Common myeloid progenitor, CD34-positive (primary cell): Measurements from ENCODE around the gene FBXL16.

Source experiments
- CTCF ChIA-PET: fragments of 350-600 bp; sonication (Branson Sonifier 250); formaldehyde crosslinking; loops from one replicate; lab custom pipeline; 2021; ENCODE audit warnings: antibody characterized with exemption; lab: Charles Lee
- POLR2A ChIA-PET: fragments of 350-600 bp; sonication (Branson Sonifier 250); formaldehyde crosslinking; loops from one replicate; lab custom pipeline; 2021; ENCODE audit warnings: antibody characterized with exemption; lab: Charles Lee
- DNase-seq, 3 donors: peaks; one replicate each; pipeline versions ENCODE4 v3.0.0 to v3.0.0-alpha.2; 2013
- H3K27ac ChIP-seq, 2 experiments: 1 replicate in 1 of 2; 2 replicates in 1 of 2; pipeline ENCODE4 v1.7.0; 2013; ENCODE audit warnings: inconsistent platforms in 2 of 2, low read length in 2 of 2, mild to moderate bottlenecking in 2 of 2, low read depth in 1 of 2, moderate library complexity in 1 of 2; ENCODE audit not compliant: severe bottlenecking in 2 of 2, insufficient read depth in 1 of 2, poor library complexity in 1 of 2
- H3K27me3 ChIP-seq, 5 experiments: replicated peaks in 2 of 5; 1 replicate in 3 of 5; 2 replicates in 2 of 5; pipeline versions ENCODE4 v1.6.1 to v1.7.0; 2013; ENCODE audit warnings: low read length in 4 of 5, mild to moderate bottlenecking in 2 of 5, moderate library complexity in 2 of 5, inconsistent platforms in 1 of 5; ENCODE audit not compliant: insufficient read depth in 5 of 5, control insufficient read depth in 4 of 5
- H3K36me3 ChIP-seq, 4 experiments: 1 replicate in 2 of 4; 2 replicates in 2 of 4; pipeline versions ENCODE4 v1.6.1 to v1.7.0; 2013; ENCODE audit warnings: low read length in 3 of 4, control low read depth in 1 of 4, mild to moderate bottlenecking in 1 of 4; ENCODE audit not compliant: control insufficient read depth in 4 of 4, insufficient read depth in 4 of 4
- H3K4me1 ChIP-seq, 4 experiments: 1 replicate in 3 of 4; 2 replicates in 1 of 4; pipeline versions ENCODE4 v1.6.1 to v1.7.1; 2013; ENCODE audit warnings: low read length in 3 of 4, mild to moderate bottlenecking in 3 of 4, control low read depth in 1 of 4, inconsistent platforms in 1 of 4, moderate library complexity in 1 of 4; ENCODE audit not compliant: control insufficient read depth in 4 of 4, insufficient read depth in 4 of 4; ENCODE audit errors: control extremely low read depth in 1 of 4
- H3K4me3 ChIP-seq, 7 experiments: 1 replicate in 4 of 7; 2 replicates in 3 of 7; pipeline versions ENCODE4 v1.5.1 to v1.7.0; 2013; ENCODE audit warnings: mild to moderate bottlenecking in 7 of 7, low read length in 6 of 7, moderate library complexity in 6 of 7, inconsistent platforms in 2 of 7, low read depth in 2 of 7, control low read depth in 1 of 7; ENCODE audit not compliant: insufficient read depth in 4 of 7, control insufficient read depth in 1 of 7; ENCODE audit errors: extremely low read depth in 1 of 7
- H3K9me3 ChIP-seq, 5 experiments: 1 replicate in 4 of 5; 2 replicates in 1 of 5; pipeline versions ENCODE4 v1.6.1 to v1.7.1; 2013; ENCODE audit warnings: low read length in 4 of 5, mild to moderate bottlenecking in 2 of 5, inconsistent platforms in 1 of 5, low read depth in 1 of 5, moderate library complexity in 1 of 5; ENCODE audit not compliant: control insufficient read depth in 4 of 5, insufficient read depth in 2 of 5; ENCODE audit errors: control extremely low read depth in 1 of 5
- WGBS: methylation state at CpG from one replicate; pipeline ENCODE4 v1.1.5; 2013; ENCODE audit not compliant: insufficient coverage; 5-methylcytosine and 5-hydroxymethylcytosine counted together

The FBXL16 gene

GRCh38 chr16:676565-676902, 29.1 kb downstream of the FBXL16 start:
- H3K4me3 ChIP-seq: no peak overlapping the region
- no peak overlapping the region for H3K27ac ChIP-seq
- POLR2A ChIA-PET: no interaction called here

GRCh38 chr16:675884-676564, 29.6 kb downstream of the FBXL16 start:
- Histone ChIP-seq H3K27me3 (peaks cover 0 to 32% (median 2%) of the 10 kb centered on the region in 5 experiments), H3K27ac (no peak overlapping the region), H3K4me3 (peak overlapping the region in 3 of 7 experiments; percentile 36 to 64 (median 40)), H3K9me3 (no peaks in the 10 kb centered on the region), H3K36me3 (peaks cover under 1 to 33% (median 27%) of the 10 kb centered on the region in 4 experiments), H3K4me1 (peaks cover 0 to 24% (median 19%) of the 10 kb centered on the region in 4 experiments)
- ChIA-PET CTCF (interaction anchor here (0.7 to 1.4 kb wide), 3 partner anchors 9 to 15 kb away, joined by 4 to 6 read pairs (median 5); partner anchors contain the start of gene RHOT2), POLR2A (no interaction called here)
- no peak for DNase-seq
- WGBS: 87% methylated on average over 15 of the region's 25 CpGs

More at GRCh38 chr16:676565-676902, 29.1 kb downstream of the FBXL16 start:
- H3K36me3 ChIP-seq: peaks cover 0 to 30% (median 22%) of the 10 kb centered on the region in 4 experiments
- DNase-seq: no peak
- peaks cover 0 to 29% (median 24%) of the 10 kb centered on the region in 4 experiments for H3K4me1 ChIP-seq
- WGBS: 96% methylated on average over 21 of the region's 21 CpGs
- peaks cover 0 to 32% (median 2%) of the 10 kb centered on the region in 5 experiments for H3K27me3 ChIP-seq
- no peaks in the 10 kb centered on the region for H3K9me3 ChIP-seq
- CTCF ChIA-PET: interaction anchor here (0.7 to 1.4 kb wide), 3 partner anchors 9 to 16 kb away, joined by 4 to 6 read pairs (median 4); partner anchors contain the start of gene RHOT2

DNA sequence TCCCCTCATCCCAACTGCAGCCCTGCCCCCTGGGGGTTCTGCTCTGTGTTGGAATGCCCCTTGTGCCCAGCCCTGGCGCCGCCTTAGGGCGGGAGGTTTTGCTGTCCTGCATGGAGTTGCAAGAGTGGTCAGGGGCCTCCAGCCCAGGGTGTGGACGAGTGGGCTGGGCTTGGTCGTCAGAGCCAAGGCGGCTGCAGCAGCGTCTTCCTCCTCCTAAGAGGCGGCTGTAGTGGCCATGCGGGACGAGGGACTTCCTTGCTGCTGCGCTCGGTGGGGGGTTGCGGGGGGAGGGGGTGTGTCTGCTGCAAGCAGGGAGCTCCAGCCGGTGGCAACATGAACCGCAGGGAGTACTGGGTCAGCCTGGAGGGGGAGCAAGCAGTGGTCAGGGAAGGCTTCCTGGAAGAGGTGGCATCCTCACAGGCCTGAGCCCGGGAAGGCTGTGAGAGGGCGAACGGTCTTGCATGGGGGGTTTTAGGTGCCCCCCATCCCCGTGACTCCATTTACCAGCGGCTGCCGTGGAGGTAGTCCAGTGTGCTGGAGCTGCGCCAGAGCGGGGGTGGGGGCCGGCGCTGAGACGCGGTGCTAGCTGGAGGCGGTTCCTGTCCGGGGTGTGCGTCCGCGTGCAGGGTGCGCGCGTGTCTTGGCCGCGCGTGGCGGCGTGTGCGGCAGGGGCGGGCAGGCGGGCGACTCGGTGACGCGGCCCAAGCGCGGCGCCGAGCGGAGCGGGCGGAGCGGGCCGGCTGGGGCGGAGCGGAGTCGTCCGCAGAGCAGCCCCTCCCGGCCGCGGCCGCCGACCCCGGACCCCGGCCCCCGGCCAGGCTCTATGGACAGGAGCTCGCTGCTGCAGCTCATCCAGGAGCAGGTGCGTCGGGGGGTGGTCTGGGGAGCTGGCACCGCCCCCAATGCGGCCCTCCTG, 30.4 kb downstream of the FBXL16 start, which contains the start of gene RHBDL1:
TSS of gene RHBDL1 (plus strand) at position 704 of the 916 bp plus-strand sequence. CDS start at position 824, 120 bp downstream.
- Histone ChIP-seq H3K27me3 (peaks cover 0 to 32% (median 2%) of the 10 kb centered on the region in 5 experiments), H3K27ac (no peak within 1 kb of the TSS), H3K4me1 (peaks cover 0 to 20% (median 15%) of the 10 kb centered on the region in 4 experiments), H3K9me3 (no peaks in the 10 kb centered on the region), H3K36me3 (peaks cover 2 to 40% (median 34%) of the 10 kb centered on the region in 4 experiments), H3K4me3 (peak within 1 kb of the TSS in 4 of 7 experiments; percentile 36 to 64 (median 42))
- peak in 2 of 3 donors; percentile 42 to 43 for DNase-seq
- CTCF ChIA-PET: interaction anchor here (1.0 to 1.4 kb wide), 2 partner anchors 8 to 14 kb away, joined by 5 to 6 read pairs; partner anchors contain the start of gene RHOT2
- POLR2A ChIA-PET: no interaction called here
- 8% methylated on average over 62 of the region's 73 CpGs for WGBS

- no peak overlapping the region for H3K27ac ChIP-seq
- no peak overlapping the region for H3K4me3 ChIP-seq
- peaks cover 2 to 49% (median 40%) of the 10 kb centered on the region in 4 experiments for H3K36me3 ChIP-seq
- peaks cover 0 to 32% (median 2%) of the 10 kb centered on the region in 5 experiments for H3K27me3 ChIP-seq
- DNase-seq: no peak
- POLR2A ChIA-PET: no interaction called here
- WGBS: 95% methylated on average over 19 of the region's 22 CpGs
- no peaks in the 10 kb centered on the region for H3K9me3 ChIP-seq
- CTCF ChIA-PET: interaction anchor here (0.8 kb wide), 1 partner anchor 78 kb away, joined by 3 read pairs; no protein-coding TSS in a partner anchor
- peaks cover 0 to 17% (median 14%) of the 10 kb centered on the region in 4 experiments for H3K4me1 ChIP-seq
Measured at GRCh38 chr16:674214-674881, 31.3 kb downstream of the FBXL16 start.

- ChIA-PET POLR2A (no interaction called here), CTCF (interaction anchor here (0.8 to 1.0 kb wide), 2 partner anchors 10 to 79 kb away, joined by 3 to 4 read pairs; partner anchors contain the start of gene JMJD8)
- Histone ChIP-seq H3K4me1 (peaks cover 0 to 19% (median 17%) of the 10 kb centered on the region in 4 experiments), H3K27ac (no peak overlapping the region), H3K9me3 (no peaks in the 10 kb centered on the region), H3K36me3 (peaks cover 2 to 50% (median 40%) of the 10 kb centered on the region in 4 experiments), H3K4me3 (no peak overlapping the region), H3K27me3 (peaks cover 0 to 32% (median 2%) of the 10 kb centered on the region in 5 experiments)
- DNase-seq: no peak
- 93% methylated on average over 18 of the region's 18 CpGs for WGBS
Measured at GRCh38 chr16:673399-673991, 32.1 kb downstream of the FBXL16 start.

- Histone ChIP-seq H3K4me1 (peaks cover 0 to 22% (median 19%) of the 10 kb centered on the region in 4 experiments), H3K36me3 (peaks cover 2 to 50% (median 40%) of the 10 kb centered on the region in 4 experiments)
- CTCF ChIA-PET: interaction anchor here (1.0 kb wide), 1 partner anchor 11 kb away, joined by 4 read pairs; the partner anchor contains the start of gene JMJD8
Measured at GRCh38 chr16:672851-673250, 32.8 kb downstream of the FBXL16 start.

More at GRCh38 chr16:672851-673250, 32.8 kb downstream of the FBXL16 start:
- Histone ChIP-seq H3K9me3 (no peaks in the 10 kb centered on the region), H3K4me3 (no peak overlapping the region), H3K27ac (no peak overlapping the region), H3K27me3 (peaks cover 0 to 32% (median 2%) of the 10 kb centered on the region in 5 experiments)
- DNase-seq: no peak
- POLR2A ChIA-PET: no interaction called here
- 96% methylated on average over 19 of the region's 21 CpGs for WGBS
